Measurements from ENCODE around the gene SLC9A9. TPM values are rescaled to one million over a fixed set of nuclear protein-coding genes. Genes with fewer than 3 reads are reported as not detected.

SLC9A9 gene
- polyA plus RNA-seq, 2 donors = 8.3 to 11.9 TPM

DNA sequence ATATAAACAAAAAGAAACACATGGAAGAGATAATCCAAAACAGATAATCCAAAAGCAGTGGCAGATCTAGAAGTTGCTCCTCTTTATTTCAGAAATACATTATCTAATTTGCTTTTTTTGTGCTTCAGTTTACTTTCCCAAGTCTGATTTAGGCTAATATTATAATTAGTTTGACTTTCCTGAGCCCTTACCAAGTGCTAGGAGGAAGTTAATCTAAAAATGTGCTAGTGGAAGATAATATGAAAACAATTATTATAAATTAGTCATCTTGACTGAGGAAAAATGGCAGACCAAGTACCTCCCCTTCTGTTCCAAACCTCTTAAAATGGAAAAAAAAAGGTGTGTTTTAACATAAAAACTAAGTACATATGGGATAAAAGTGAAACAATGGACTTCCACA is 17.5 kb downstream of the SLC9A9 start:
- no peak overlapping the region for H3K4me3 ChIP-seq (ENCODE audit: low read depth in 1 of 2, low read length in 2 of 2)
- peak overlapping the region in 1 of 2 donors; percentile 74 for H3K27ac ChIP-seq (ENCODE audit: low read depth in 2 of 2, low read length in 1 of 2)
- H3K27me3 ChIP-seq (ENCODE audit: control insufficient read depth in 1 of 2, insufficient read depth in 2 of 2, low read length in 2 of 2) = no peaks in the 10 kb centered on the region
- no peaks in the 10 kb centered on the region for H3K36me3 ChIP-seq (ENCODE audit: control insufficient read depth in 2 of 2, insufficient read depth in 2 of 2, low read length in 1 of 2)
- peaks cover 0 to 4% of the 10 kb centered on the region in 2 donors for H3K4me1 ChIP-seq (ENCODE audit: control insufficient read depth in 2 of 2, insufficient read depth in 2 of 2, low read length in 1 of 2)
- H3K9me3 ChIP-seq (ENCODE audit: control insufficient read depth in 2 of 2, insufficient read depth in 1 of 2, low read depth in 1 of 2, low read length in 1 of 2) = no peaks in the 10 kb centered on the region

DNA sequence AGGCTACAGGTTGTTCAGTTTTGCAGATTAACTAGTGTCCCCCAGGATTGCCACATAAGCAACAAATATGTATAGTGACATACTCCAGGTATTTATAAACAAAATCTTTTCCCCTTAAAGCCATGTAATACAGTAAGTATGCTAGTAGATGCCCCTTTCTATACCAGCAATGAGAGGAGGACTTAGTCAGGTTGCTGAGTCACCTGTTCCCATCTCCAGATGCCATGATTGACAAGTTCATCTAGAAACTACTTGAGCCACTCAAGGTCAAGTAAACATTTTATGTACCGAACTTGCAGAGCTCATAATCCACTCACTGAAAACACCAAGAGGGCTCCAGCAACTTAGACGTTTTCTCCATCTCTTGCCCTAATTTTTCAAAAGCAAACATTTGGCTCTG is 18.2 kb downstream of the SLC9A9 start:
- 35 to 47% methylated on average over 2 of the region's 2 CpGs for WGBS, 2 donors
- no peaks in the 10 kb centered on the region for H3K27me3 ChIP-seq (ENCODE audit: control insufficient read depth in 1 of 2, insufficient read depth in 2 of 2, low read length in 2 of 2)
- H3K4me3 ChIP-seq (ENCODE audit: low read depth in 1 of 2, low read length in 2 of 2) = no peak overlapping the region
- H3K27ac ChIP-seq (ENCODE audit: low read depth in 2 of 2, low read length in 1 of 2) = no peak overlapping the region
- H3K36me3 ChIP-seq (ENCODE audit: control insufficient read depth in 2 of 2, insufficient read depth in 2 of 2, low read length in 1 of 2) = no peaks in the 10 kb centered on the region
- peaks cover 0 to 4% of the 10 kb centered on the region in 2 donors for H3K4me1 ChIP-seq (ENCODE audit: control insufficient read depth in 2 of 2, insufficient read depth in 2 of 2, low read length in 1 of 2)
- no peaks in the 10 kb centered on the region for H3K9me3 ChIP-seq (ENCODE audit: control insufficient read depth in 2 of 2, insufficient read depth in 1 of 2, low read depth in 1 of 2, low read length in 1 of 2)

DNA sequence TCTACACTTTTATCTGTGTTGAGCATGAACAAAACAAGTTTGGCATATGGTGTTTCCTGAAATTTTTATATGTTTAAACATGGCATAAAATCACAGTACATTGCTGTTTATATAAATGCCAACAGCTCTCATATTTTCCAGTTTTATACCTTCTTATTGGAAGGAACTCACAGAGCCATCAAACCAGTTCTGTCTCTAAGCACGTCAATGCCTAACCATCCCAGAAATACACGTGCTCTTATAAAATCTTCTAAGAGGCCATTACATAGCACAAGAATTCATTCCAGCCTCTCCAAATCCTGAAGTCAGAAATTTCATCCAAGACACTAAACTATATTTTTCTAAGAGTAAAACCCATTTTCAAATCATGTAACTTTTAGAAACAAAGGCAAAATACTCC is 20.8 kb downstream of the SLC9A9 start:
- Histone ChIP-seq H3K9me3 (ENCODE audit: control insufficient read depth in 2 of 2, insufficient read depth in 1 of 2, low read depth in 1 of 2, low read length in 1 of 2) (no peaks in the 10 kb centered on the region), H3K4me1 (ENCODE audit: control insufficient read depth in 2 of 2, insufficient read depth in 2 of 2, low read length in 1 of 2) (peaks cover 0 to 2% of the 10 kb centered on the region in 2 donors), H3K27ac (ENCODE audit: low read depth in 2 of 2, low read length in 1 of 2) (no peak overlapping the region)

DNA sequence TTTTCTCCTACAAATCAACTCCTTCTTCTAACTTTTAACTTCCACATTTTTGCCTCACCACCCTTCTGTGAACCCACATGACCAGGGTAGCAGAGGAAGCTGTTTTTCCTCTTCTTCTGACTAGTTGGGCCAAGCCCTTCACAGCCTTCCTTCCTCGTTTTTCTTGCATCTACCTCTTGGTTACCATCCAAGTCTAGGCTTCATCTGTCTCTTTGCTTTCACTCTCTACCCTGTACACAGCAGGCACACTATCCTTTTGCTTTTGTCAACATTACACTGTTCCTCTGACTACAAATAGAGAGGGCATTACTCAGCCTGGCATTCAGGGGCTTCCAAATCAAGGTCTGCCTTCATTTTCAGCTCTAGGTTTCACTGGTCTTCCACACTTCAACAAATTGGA is 22.0 kb downstream of the SLC9A9 start:
- Histone ChIP-seq H3K36me3 (ENCODE audit: control insufficient read depth in 2 of 2, insufficient read depth in 2 of 2, low read length in 1 of 2) (no peaks in the 10 kb centered on the region), H3K4me3 (ENCODE audit: low read depth in 1 of 2, low read length in 2 of 2) (no peak overlapping the region), H3K9me3 (ENCODE audit: control insufficient read depth in 2 of 2, insufficient read depth in 1 of 2, low read depth in 1 of 2, low read length in 1 of 2) (no peaks in the 10 kb centered on the region), H3K27me3 (ENCODE audit: control insufficient read depth in 1 of 2, insufficient read depth in 2 of 2, low read length in 2 of 2) (no peaks in the 10 kb centered on the region), H3K4me1 (ENCODE audit: control insufficient read depth in 2 of 2, insufficient read depth in 2 of 2, low read length in 1 of 2) (peaks cover 0 to 2% of the 10 kb centered on the region in 2 donors), H3K27ac (ENCODE audit: low read depth in 2 of 2, low read length in 1 of 2) (peak overlapping the region in 1 of 2 donors; percentile 46)
- 15 to 25% methylated on average over 1 of the region's 1 CpG for WGBS, 2 donors

More for the DNA sequence above, 20.8 kb downstream of the SLC9A9 start:
- H3K36me3 ChIP-seq (ENCODE audit: control insufficient read depth in 2 of 2, insufficient read depth in 2 of 2, low read length in 1 of 2) = no peaks in the 10 kb centered on the region
- H3K4me3 ChIP-seq (ENCODE audit: low read depth in 1 of 2, low read length in 2 of 2) = no peak overlapping the region
- no peaks in the 10 kb centered on the region for H3K27me3 ChIP-seq (ENCODE audit: control insufficient read depth in 1 of 2, insufficient read depth in 2 of 2, low read length in 2 of 2)
- WGBS, 2 donors = 46 to 58% methylated on average over 2 of the region's 2 CpGs

DNA sequence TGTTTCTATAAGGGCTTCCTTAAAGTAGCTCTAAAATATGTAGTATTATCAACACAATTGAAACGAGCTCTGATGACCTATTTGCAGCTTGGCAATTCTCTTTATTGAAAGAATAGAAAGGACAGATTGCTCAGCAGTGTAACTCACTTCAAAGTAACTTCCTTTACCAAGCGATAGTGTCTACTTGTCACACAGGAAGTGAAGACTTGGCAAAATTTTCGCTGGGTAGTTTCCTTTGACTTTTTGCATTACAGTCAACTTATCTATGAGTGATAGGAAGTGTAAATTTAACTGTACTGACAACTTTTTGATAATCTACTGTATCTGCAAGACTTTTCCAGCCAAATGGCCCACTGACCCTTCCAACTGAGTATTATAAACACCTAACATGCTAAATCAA is 22.8 kb downstream of the SLC9A9 start:
- no peaks in the 10 kb centered on the region for H3K9me3 ChIP-seq (ENCODE audit: control insufficient read depth in 2 of 2, insufficient read depth in 1 of 2, low read depth in 1 of 2, low read length in 1 of 2)
- H3K27me3 ChIP-seq (ENCODE audit: control insufficient read depth in 1 of 2, insufficient read depth in 2 of 2, low read length in 2 of 2) = no peaks in the 10 kb centered on the region
- 40 to 52% methylated on average over 3 of the region's 3 CpGs for WGBS, 2 donors
- no peaks in the 10 kb centered on the region for H3K36me3 ChIP-seq (ENCODE audit: control insufficient read depth in 2 of 2, insufficient read depth in 2 of 2, low read length in 1 of 2)
- H3K4me1 ChIP-seq (ENCODE audit: control insufficient read depth in 2 of 2, insufficient read depth in 2 of 2, low read length in 1 of 2) = peaks cover 0 to 2% of the 10 kb centered on the region in 2 donors
- no peak overlapping the region for H3K4me3 ChIP-seq (ENCODE audit: low read depth in 1 of 2, low read length in 2 of 2)
- H3K27ac ChIP-seq (ENCODE audit: low read depth in 2 of 2, low read length in 1 of 2) = no peak overlapping the region

DNA sequence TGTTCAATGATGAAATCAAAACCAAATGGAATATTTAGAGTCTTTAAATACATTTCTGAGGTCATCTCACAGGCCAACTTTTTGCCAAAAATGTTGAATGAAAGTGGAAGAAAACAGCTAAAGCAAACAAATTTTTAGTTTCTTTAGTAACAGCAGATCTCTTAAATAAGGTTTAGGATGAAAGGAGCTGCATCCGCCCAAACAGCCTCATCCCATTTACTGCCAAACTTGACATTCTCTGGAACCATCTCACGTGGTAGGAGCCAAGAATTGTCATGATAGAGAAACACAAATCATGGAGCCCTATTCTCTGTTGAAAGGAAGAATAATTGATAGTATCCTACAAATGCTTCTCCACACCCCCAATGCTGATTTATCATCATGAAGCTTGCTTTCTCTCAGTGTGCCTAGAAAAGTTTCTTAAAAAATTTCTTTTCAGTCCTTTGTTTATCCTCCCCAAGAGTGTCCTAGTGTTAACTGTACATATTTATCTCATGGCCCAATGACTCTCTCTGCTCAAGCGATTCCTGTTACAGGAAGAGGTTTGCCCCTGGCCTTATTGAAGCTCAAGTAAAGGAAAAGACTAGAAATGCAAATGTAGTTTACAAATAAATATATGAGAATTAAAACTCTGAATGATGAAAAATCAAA is 23.4 kb downstream of the SLC9A9 start:
- Histone ChIP-seq H3K4me1 (ENCODE audit: control insufficient read depth in 2 of 2, insufficient read depth in 2 of 2, low read length in 1 of 2) (peaks cover 0 to 5% of the 10 kb centered on the region in 2 donors), H3K27me3 (ENCODE audit: control insufficient read depth in 1 of 2, insufficient read depth in 2 of 2, low read length in 2 of 2) (no peaks in the 10 kb centered on the region), H3K4me3 (ENCODE audit: low read depth in 1 of 2, low read length in 2 of 2) (no peak overlapping the region), H3K36me3 (ENCODE audit: control insufficient read depth in 2 of 2, insufficient read depth in 2 of 2, low read length in 1 of 2) (no peaks in the 10 kb centered on the region), H3K27ac (ENCODE audit: low read depth in 2 of 2, low read length in 1 of 2) (no peak overlapping the region), H3K9me3 (ENCODE audit: control insufficient read depth in 2 of 2, insufficient read depth in 1 of 2, low read depth in 1 of 2, low read length in 1 of 2) (no peaks in the 10 kb centered on the region)
- 43 to 63% methylated on average over 3 of the region's 3 CpGs for WGBS, 2 donors

DNA sequence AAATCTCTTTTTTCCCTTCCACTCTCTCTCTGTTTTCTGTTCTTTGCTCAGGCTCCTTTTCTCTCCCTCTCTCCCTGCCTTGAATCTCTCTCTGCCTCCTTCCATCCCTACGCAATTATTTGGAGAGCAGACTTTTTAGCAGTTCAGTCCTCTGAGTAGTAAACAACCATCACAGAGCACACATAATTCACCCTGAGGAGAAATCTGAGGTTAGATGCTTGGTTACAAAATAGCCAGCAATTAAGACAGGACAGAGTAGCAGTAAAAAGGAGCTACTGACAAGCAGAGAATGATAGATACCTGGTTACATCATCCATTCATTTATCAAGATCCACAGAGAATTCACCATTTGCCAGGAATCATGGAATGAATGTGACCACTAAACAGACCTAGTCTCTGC is 25.5 kb downstream of the SLC9A9 start:
- no peaks in the 10 kb centered on the region for H3K27me3 ChIP-seq (ENCODE audit: control insufficient read depth in 1 of 2, insufficient read depth in 2 of 2, low read length in 2 of 2)
- no peaks in the 10 kb centered on the region for H3K9me3 ChIP-seq (ENCODE audit: control insufficient read depth in 2 of 2, insufficient read depth in 1 of 2, low read depth in 1 of 2, low read length in 1 of 2)
- H3K27ac ChIP-seq (ENCODE audit: low read depth in 2 of 2, low read length in 1 of 2) = peak overlapping the region in 1 of 2 donors; percentile 15
- no peak overlapping the region for H3K4me3 ChIP-seq (ENCODE audit: low read depth in 1 of 2, low read length in 2 of 2)
- no peaks in the 10 kb centered on the region for H3K36me3 ChIP-seq (ENCODE audit: control insufficient read depth in 2 of 2, insufficient read depth in 2 of 2, low read length in 1 of 2)
- peaks cover 0 to 4% of the 10 kb centered on the region in 2 donors for H3K4me1 ChIP-seq (ENCODE audit: control insufficient read depth in 2 of 2, insufficient read depth in 2 of 2, low read length in 1 of 2)
- 65 to 83% methylated on average over 1 of the region's 1 CpG for WGBS, 2 donors

DNA sequence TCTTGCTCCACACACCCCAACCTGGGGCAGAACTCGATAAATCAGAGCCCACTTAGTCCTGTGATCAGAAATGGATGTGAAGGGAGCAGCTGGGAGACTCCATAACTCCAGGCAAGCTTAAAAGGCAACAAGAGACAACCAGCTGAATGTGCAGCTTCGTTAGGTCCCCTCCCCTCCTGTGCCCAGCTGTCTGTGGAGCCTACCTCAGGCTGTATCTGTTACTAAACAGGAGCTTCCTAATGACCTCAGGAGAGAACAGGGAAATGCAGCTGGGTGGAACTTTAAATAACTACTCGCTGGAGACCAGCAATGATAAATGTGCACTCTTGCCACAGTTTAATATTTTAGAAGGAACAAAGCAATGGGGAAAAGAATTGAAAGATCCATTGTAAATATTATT is 25.9 kb downstream of the SLC9A9 start:
- peak overlapping the region in 1 of 2 donors; percentile 17 for H3K27ac ChIP-seq (ENCODE audit: low read depth in 2 of 2, low read length in 1 of 2)
- WGBS, 2 donors = 62 to 66% methylated on average over 3 of the region's 3 CpGs
- no peaks in the 10 kb centered on the region for H3K27me3 ChIP-seq (ENCODE audit: control insufficient read depth in 1 of 2, insufficient read depth in 2 of 2, low read length in 2 of 2)
- H3K36me3 ChIP-seq (ENCODE audit: control insufficient read depth in 2 of 2, insufficient read depth in 2 of 2, low read length in 1 of 2) = no peaks in the 10 kb centered on the region
- peaks cover 0 to 3% of the 10 kb centered on the region in 2 donors for H3K4me1 ChIP-seq (ENCODE audit: control insufficient read depth in 2 of 2, insufficient read depth in 2 of 2, low read length in 1 of 2)
- no peak overlapping the region for H3K4me3 ChIP-seq (ENCODE audit: low read depth in 1 of 2, low read length in 2 of 2)
- H3K9me3 ChIP-seq (ENCODE audit: control insufficient read depth in 2 of 2, insufficient read depth in 1 of 2, low read depth in 1 of 2, low read length in 1 of 2) = no peaks in the 10 kb centered on the region

DNA sequence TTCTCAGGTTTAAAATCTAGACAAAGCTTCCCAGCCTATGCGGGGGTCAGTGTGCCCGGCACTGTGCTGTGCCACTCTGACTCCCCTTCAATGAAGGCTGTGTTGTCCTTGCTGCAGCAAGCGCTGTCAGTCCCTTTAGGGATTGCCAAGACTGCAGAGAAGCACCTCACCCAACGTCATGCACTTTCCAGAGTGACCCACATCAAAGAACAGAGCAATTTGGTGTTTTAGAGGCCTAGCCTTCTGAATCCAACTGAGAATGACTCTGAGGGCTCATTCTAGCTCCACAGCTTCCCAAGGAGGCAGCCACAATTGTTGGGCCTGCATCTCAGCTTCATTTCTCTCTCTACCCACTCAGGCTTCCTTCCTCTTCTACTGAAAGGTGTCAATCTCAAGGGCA is 26.4 kb downstream of the SLC9A9 start:
- Histone ChIP-seq H3K27me3 (ENCODE audit: control insufficient read depth in 1 of 2, insufficient read depth in 2 of 2, low read length in 2 of 2) (no peaks in the 10 kb centered on the region), H3K27ac (ENCODE audit: low read depth in 2 of 2, low read length in 1 of 2) (no peak overlapping the region), H3K36me3 (ENCODE audit: control insufficient read depth in 2 of 2, insufficient read depth in 2 of 2, low read length in 1 of 2) (no peaks in the 10 kb centered on the region), H3K4me3 (ENCODE audit: low read depth in 1 of 2, low read length in 2 of 2) (no peak overlapping the region), H3K9me3 (ENCODE audit: control insufficient read depth in 2 of 2, insufficient read depth in 1 of 2, low read depth in 1 of 2, low read length in 1 of 2) (no peaks in the 10 kb centered on the region), H3K4me1 (ENCODE audit: control insufficient read depth in 2 of 2, insufficient read depth in 2 of 2, low read length in 1 of 2) (peaks cover 0 to 3% of the 10 kb centered on the region in 2 donors)
- WGBS, 2 donors = 64% methylated on average over 4 of the region's 4 CpGs

DNA sequence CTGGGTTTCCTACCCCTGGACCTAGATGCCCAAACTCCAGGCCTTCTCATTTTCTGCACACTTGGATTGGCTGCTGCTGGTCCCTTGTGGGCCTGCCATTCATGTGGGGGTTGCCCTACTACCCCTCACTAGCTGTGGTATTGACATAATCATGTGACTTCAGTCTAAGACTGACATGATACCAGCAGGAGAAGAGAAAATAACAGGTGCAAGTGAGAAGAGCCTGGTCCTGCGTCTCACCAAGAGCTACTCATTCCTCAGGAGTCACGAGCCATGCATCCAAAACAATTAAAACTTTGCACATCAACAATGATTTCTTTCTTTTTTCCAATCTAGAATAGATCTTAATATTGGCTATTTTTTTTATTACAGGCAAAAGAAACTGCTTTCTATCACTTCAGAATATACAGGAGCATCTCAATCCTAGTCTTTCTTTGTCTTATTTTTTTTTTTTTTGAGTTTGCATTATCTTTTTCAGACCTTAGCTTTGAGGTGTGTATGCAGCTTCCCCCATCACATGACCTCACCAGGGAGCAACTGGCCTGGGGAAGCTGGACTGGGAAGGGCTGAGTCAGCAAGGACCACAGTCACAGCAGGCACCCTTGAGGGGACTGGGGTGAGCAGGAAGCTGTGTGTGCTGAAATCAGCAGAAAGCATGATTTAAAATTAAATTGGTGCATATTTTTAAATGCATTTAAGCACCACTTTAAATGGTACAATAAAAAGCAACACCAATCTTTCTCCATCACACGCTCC is 27.6 kb downstream of the SLC9A9 start:
- Histone ChIP-seq H3K27ac (ENCODE audit: low read depth in 2 of 2, low read length in 1 of 2) (no peak overlapping the region), H3K36me3 (ENCODE audit: control insufficient read depth in 2 of 2, insufficient read depth in 2 of 2, low read length in 1 of 2) (no peaks in the 10 kb centered on the region), H3K9me3 (ENCODE audit: control insufficient read depth in 2 of 2, insufficient read depth in 1 of 2, low read depth in 1 of 2, low read length in 1 of 2) (no peaks in the 10 kb centered on the region), H3K27me3 (ENCODE audit: control insufficient read depth in 1 of 2, insufficient read depth in 2 of 2, low read length in 2 of 2) (no peaks in the 10 kb centered on the region), H3K4me1 (ENCODE audit: control insufficient read depth in 2 of 2, insufficient read depth in 2 of 2, low read length in 1 of 2) (peaks cover 0 to 3% of the 10 kb centered on the region in 2 donors), H3K4me3 (ENCODE audit: low read depth in 1 of 2, low read length in 2 of 2) (no peak overlapping the region)
- 89 to 95% methylated on average over 3 of the region's 3 CpGs for WGBS, 2 donors
